Keratinocyte (primary cell): Measurements from ENCODE around the gene FLNB. TPM values are rescaled to one million over a fixed set of nuclear protein-coding genes. Genes with fewer than 3 reads are reported as not detected.

Experiments used
- DNase-seq: peaks from one replicate; pipeline ENCODE4 v3.0.0-alpha.2; 2011; ENCODE audit warnings: low read depth, missing footprints, low spot score
- FAIRE-seq: peaks from 2 replicates; lab custom pipeline; 2011; peaks lifted over from hg19 to GRCh38; lab: Jason Lieb, UNC
- H2AFZ ChIP-seq: 2 replicates; pipeline ENCODE4 v1.6.0; 2012; ENCODE audit warnings: low read length, control low read depth, inconsistent platforms; ENCODE audit not compliant: control insufficient read depth
- H3K27ac ChIP-seq: 2 replicates; pipeline ENCODE4 v1.5.1; 2011; ENCODE audit warnings: low read length; ENCODE audit not compliant: control insufficient read depth, insufficient read depth
- H3K27me3 ChIP-seq: 3 replicates; pipeline ENCODE4 v1.6.0; 2011; ENCODE audit warnings: low read length; ENCODE audit not compliant: control insufficient read depth, insufficient read depth; ENCODE audit errors: extremely low read depth
- H3K36me3 ChIP-seq, 2 experiments: 2 replicates in 1 of 2; 3 replicates in 1 of 2; pipeline ENCODE4 v1.5.1; 2011; ENCODE audit warnings: low read length in 2 of 2, mild to moderate bottlenecking in 1 of 2; ENCODE audit not compliant: control insufficient read depth in 2 of 2, insufficient read depth in 2 of 2; ENCODE audit errors: extremely low read depth in 1 of 2
- H3K4me1 ChIP-seq: 3 replicates; pipeline ENCODE4 v1.5.1; 2011; ENCODE audit warnings: low read length; ENCODE audit not compliant: control insufficient read depth, insufficient read depth; ENCODE audit errors: extremely low read depth
- H3K4me2 ChIP-seq: 3 replicates; pipeline ENCODE4 v1.6.0; 2011; ENCODE audit warnings: low read depth, low read length; ENCODE audit not compliant: control insufficient read depth, insufficient read depth; ENCODE audit errors: extremely low read depth
- H3K4me3 ChIP-seq, 3 experiments: fragments of 200-600 bp in 1 of 3; sonication (generic) in 1 of 3; 2 replicates in 2 of 3; 3 replicates in 1 of 3; pipeline ENCODE4 v1.5.1; 2011 to 2016; ENCODE audit warnings: low read length in 3 of 3, mild to moderate bottlenecking in 3 of 3, control low read depth in 2 of 3, inconsistent platforms in 1 of 3, low read depth in 1 of 3, mixed read lengths in 1 of 3, mixed run types in 1 of 3, moderate library complexity in 1 of 3; ENCODE audit not compliant: control insufficient read depth in 2 of 3, insufficient read depth in 2 of 3; ENCODE audit errors: extremely low read depth in 1 of 3
- H3K79me2 ChIP-seq: 2 replicates; pipeline ENCODE4 v1.6.0; 2012; ENCODE audit warnings: low read length; ENCODE audit not compliant: control insufficient read depth, insufficient read depth
- H3K9ac ChIP-seq: 3 replicates; pipeline ENCODE4 v1.6.0; 2011; ENCODE audit warnings: low read length; ENCODE audit not compliant: control insufficient read depth, insufficient read depth; ENCODE audit errors: extremely low read depth
- H3K9me1 ChIP-seq: 3 replicates; pipeline ENCODE4 v1.6.0; 2011; ENCODE audit warnings: low read length; ENCODE audit not compliant: control insufficient read depth, insufficient read depth; ENCODE audit errors: extremely low read depth
- H3K9me3 ChIP-seq: 2 replicates; pipeline ENCODE4 v1.5.1; 2012; ENCODE audit warnings: low read depth, low read length; ENCODE audit not compliant: control insufficient read depth
- H4K20me1 ChIP-seq: 3 replicates; pipeline ENCODE4 v1.6.0; 2011; ENCODE audit warnings: low read length; ENCODE audit not compliant: control insufficient read depth, insufficient read depth; ENCODE audit errors: extremely low read depth
- EZH2 ChIP-seq: IDR thresholded peaks from one replicate; pipeline ENCODE4 v1.6.1; 2012; ENCODE audit warnings: inconsistent platforms, mild to moderate bottlenecking, low read length, moderate library complexity
- dilution Hi-C: fragments of 300-500 bp; cut with MboI; formaldehyde crosslinking; loops from one replicate; pipeline ENCODE4 v1.7.0; 2020; ENCODE audit warnings: low sequenced_read_pairs; ENCODE audit not compliant: extremely low pct_ligation_motif_present
- polyA plus RNA-seq, 5 experiments: library from polyadenylated mRNA; depleted of rRNA in 3 of 5; stranded (reverse) in 3 of 5; stranded (forward) in 1 of 5; unstranded in 1 of 5; fragments of >200 nt; gene quantifications; 1 replicate in 1 of 5; 2 replicates in 3 of 5; 3 replicates in 1 of 5; pipeline versions ENCODE4 v1.2.1 to v1.2.3, GENCODE V29; 2011 to 2012; ENCODE audit warnings: missing spikeins in 2 of 5, low read depth in 1 of 5, low replicate concordance in 1 of 5
- TF ChIP-seq, protein P1 (sequence below), 3 experiments: IDR thresholded peaks in 1 of 3; conservative IDR thresholded peaks in 1 of 3; optimal IDR thresholded peaks in 1 of 3; 2 replicates in 2 of 3; 3 replicates in 1 of 3; pipeline versions ENCODE3 to v1.5.1; 2011; ENCODE audit warnings: low read length in 3 of 3, mild to moderate bottlenecking in 3 of 3, moderate library complexity in 2 of 3, control low read depth in 1 of 3, inconsistent platforms in 1 of 3; ENCODE audit not compliant: insufficient read depth in 2 of 3; ENCODE audit errors: extremely low read depth in 1 of 3

FLNB gene
- polyA plus RNA-seq, 1 donor (not counting 4 experiments of a cell fraction or from before 2014, with no cell fraction given), result 289 TPM

DNA sequence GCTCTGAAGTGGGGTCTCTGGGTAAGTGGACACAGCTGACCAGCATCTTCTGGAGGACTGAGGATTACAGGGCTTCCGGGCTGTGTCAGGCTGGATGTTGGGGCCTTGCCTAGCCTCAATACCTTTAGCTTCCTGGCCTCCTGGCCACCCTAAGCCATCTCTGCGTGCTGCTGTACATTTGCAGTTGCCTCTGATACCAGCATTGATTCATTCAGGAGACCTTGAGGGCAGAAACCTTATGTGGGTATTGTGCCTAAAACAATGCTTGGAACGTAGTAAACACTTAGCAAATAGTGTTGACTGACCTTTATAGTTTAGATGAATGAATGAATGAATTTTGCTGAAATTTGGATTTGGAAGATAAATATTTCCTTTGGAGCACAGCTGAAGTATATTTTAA is 97.0 kb downstream of the FLNB start:
- Histone ChIP-seq H3K79me2 (peaks cover 43% of the 10 kb centered on the region), H3K4me2 (no peak overlapping the region), H3K4me1 (peaks cover 39% of the 10 kb centered on the region), H3K9me3 (no peaks in the 10 kb centered on the region), H3K36me3 (peaks cover 57 to 81% of the 10 kb centered on the region in 2 experiments), H3K4me3 (no peak overlapping the region), H3K9ac (no peak overlapping the region), H3K27ac (no peak overlapping the region), H3K27me3 (no peaks in the 10 kb centered on the region), H4K20me1 (peaks cover 36% of the 10 kb centered on the region), H2AFZ (no peak overlapping the region), H3K9me1 (peaks cover 5% of the 10 kb centered on the region)
- dilution Hi-C loops, result no loop called here
- no peak for DNase-seq
- TF ChIP-seq EZH2, result no peak
- TF ChIP-seq, protein P1, sequence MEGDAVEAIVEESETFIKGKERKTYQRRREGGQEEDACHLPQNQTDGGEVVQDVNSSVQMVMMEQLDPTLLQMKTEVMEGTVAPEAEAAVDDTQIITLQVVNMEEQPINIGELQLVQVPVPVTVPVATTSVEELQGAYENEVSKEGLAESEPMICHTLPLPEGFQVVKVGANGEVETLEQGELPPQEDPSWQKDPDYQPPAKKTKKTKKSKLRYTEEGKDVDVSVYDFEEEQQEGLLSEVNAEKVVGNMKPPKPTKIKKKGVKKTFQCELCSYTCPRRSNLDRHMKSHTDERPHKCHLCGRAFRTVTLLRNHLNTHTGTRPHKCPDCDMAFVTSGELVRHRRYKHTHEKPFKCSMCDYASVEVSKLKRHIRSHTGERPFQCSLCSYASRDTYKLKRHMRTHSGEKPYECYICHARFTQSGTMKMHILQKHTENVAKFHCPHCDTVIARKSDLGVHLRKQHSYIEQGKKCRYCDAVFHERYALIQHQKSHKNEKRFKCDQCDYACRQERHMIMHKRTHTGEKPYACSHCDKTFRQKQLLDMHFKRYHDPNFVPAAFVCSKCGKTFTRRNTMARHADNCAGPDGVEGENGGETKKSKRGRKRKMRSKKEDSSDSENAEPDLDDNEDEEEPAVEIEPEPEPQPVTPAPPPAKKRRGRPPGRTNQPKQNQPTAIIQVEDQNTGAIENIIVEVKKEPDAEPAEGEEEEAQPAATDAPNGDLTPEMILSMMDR (optimal IDR thresholded peaks at IDR 0.05 in 1 of 3, IDR thresholded peaks at IDR 0.05 in 1 of 3, conservative IDR thresholded peaks at IDR 0.05 in 1 of 3; ENCODE audit: extremely low read depth in 1 of 3, insufficient read depth in 2 of 3, low read length in 3 of 3), result no peak
- no peak for FAIRE-seq

DNA sequence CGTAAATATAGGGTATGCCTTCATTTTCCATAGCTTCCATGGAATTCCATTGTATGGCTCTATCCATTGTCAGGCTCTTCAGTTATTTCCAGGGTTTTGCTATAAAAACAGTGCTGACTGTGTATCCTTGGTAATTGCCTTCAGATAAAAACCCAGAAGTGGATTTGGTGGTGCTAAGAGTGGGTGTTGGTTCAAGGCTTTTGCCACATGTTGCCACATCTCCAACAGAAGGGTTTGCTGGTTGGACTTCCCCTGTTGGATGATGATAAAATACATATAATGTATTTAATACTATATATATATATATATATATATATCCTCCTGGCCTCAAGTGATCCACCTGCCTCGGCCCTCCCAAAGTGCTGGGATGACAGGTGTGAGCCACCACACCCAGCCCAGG is 97.8 kb downstream of the FLNB start:
- peaks cover 38% of the 10 kb centered on the region for H3K4me1 ChIP-seq
- FAIRE-seq (no peak), DNase-seq (no peak)
- H3K9me1 ChIP-seq, result peaks cover 5% of the 10 kb centered on the region
- H2AFZ ChIP-seq, result no peak overlapping the region
- no peak overlapping the region for H3K27ac ChIP-seq
- TF ChIP-seq, protein P1 (optimal IDR thresholded peaks at IDR 0.05 in 1 of 3, IDR thresholded peaks at IDR 0.05 in 1 of 3, conservative IDR thresholded peaks at IDR 0.05 in 1 of 3; ENCODE audit: extremely low read depth in 1 of 3, insufficient read depth in 2 of 3, low read length in 3 of 3), result no peak
- no peak for TF ChIP-seq EZH2
- no peaks in the 10 kb centered on the region for H3K9me3 ChIP-seq
- H3K4me3 ChIP-seq, result no peak overlapping the region
- dilution Hi-C loops, result no loop called here
- H3K27me3 ChIP-seq, result no peaks in the 10 kb centered on the region
- no peak overlapping the region for H3K4me2 ChIP-seq
- H3K9ac ChIP-seq, result no peak overlapping the region
- peaks cover 58 to 84% of the 10 kb centered on the region in 2 experiments for H3K36me3 ChIP-seq
- H4K20me1 ChIP-seq, result peaks cover 36% of the 10 kb centered on the region
- peaks cover 47% of the 10 kb centered on the region for H3K79me2 ChIP-seq
